Left lung (tissue), 10 donors: ENCODE data around the gene PTPN23. TPM values are rescaled to one million over a fixed set of nuclear protein-coding genes. Genes with fewer than 3 reads are reported as not detected.

Experiments used
- ATAC-seq: fragments of 200-7000 bp; cut with Tn5 transposase; one replicate; pipeline ENCODE4 v1.9.1; 2020; ENCODE audit warnings: moderate library complexity
- DNase-seq, 4 donors: peaks; one replicate each; pipeline ENCODE4 v3.0.0-alpha.2; 2013 to 2020
- H3K27ac ChIP-seq, 2 donors: fragments of 200-600 bp; sonication (generic) in 1 of 2; one replicate each; pipeline versions ENCODE4 v1.5.0 to v1.8.0; 2020 to 2021
- H3K27me3 ChIP-seq, 2 donors: fragments of 200-600 bp; sonication (generic) in 1 of 2; one replicate each; pipeline versions ENCODE4 v1.5.0 to v1.8.0; 2020 to 2021
- H3K36me3 ChIP-seq, 2 donors: fragments of 200-600 bp; sonication (generic) in 1 of 2; one replicate each; pipeline versions ENCODE4 v1.5.0 to v1.8.0; 2020 to 2021
- H3K4me1 ChIP-seq, 2 donors: fragments of 200-600 bp; one replicate each; pipeline ENCODE4 v1.8.0; 2021
- H3K4me3 ChIP-seq, 2 donors: fragments of 200-600 bp; sonication (generic) in 1 of 2; one replicate each; pipeline versions ENCODE4 v1.5.0 to v1.8.0; 2020 to 2021; ENCODE audit warnings: mild to moderate bottlenecking in 1 of 2
- H3K9me3 ChIP-seq, 2 donors: fragments of 200-600 bp; sonication (generic) in 1 of 2; one replicate each; pipeline versions ENCODE4 v1.5.0 to v1.8.0; 2020 to 2021
- intact Hi-C, 2 donors: fragments of 100-400 bp; cut with DNase I; formaldehyde crosslinking; loops; one replicate each; pipeline versions ENCODE4 v1.11.2 to v1.14.2; 2022
- polyA plus RNA-seq, 6 donors: library from polyadenylated mRNA; unstranded; fragments of 120-200 nt; gene quantifications; one replicate each; pipeline ENCODE4 v1.2.1, GENCODE V29; 2013; ENCODE audit not compliant: insufficient read length in 6 of 6
- total RNA-seq, 2 donors: library from RNA; stranded (reverse); fragmentation: NEBNext Ultra II Directional; extraction: Animal tissue kit (Norgen Biotek cat#: 25700); gene quantifications; one replicate each; pipeline ENCODE4 v1.2.1, GENCODE V29; 2021
- TF ChIP-seq, protein P1 (sequence below), 2 donors: fragments of 200-600 bp; sonication (generic) in 1 of 2; IDR thresholded peaks; one replicate each; pipeline versions ENCODE4 v1.5.0 to v1.8.0; 2021; ENCODE audit warnings: antibody characterized with exemption in 2 of 2
- donor health status: DM: no; HTN: yes; CAD: no.
- donor health status: DM: no; HTN: no; CAD: no.

The PTPN23 gene
- total and polyA plus RNA-seq, 8 donors = 19.9 to 53.5 (median 25.6) TPM

DNA sequence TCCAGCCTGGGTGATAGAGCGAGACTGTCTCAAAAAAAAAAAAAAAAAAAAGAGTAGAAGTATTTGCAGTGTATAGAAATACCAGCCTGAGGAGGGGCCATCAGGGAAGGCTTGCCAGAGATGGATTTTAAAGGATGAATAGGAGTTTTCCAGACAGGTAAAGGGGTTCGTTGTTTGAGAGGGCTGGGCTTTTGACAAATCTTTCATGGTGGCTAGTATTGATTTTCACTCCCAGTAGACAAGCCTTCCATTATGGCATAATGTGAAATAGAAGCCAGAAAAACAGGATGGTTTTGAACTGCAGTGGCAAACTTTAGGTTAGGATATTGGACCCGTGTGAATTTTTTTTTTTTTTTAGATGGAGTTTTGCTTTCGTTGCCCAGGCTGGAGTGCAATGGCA is 3.6 kb downstream of the PTPN23 start:
- DNase-seq (no peak), ATAC-seq (no peak)
- H3K9me3 ChIP-seq = no peaks in the 10 kb centered on the region
- no peak overlapping the region for H3K27ac ChIP-seq
- no peaks in the 10 kb centered on the region for H3K27me3 ChIP-seq
- peaks cover 0 to 24% of the 10 kb centered on the region in 2 donors for H3K36me3 ChIP-seq
- TF ChIP-seq, protein P1, sequence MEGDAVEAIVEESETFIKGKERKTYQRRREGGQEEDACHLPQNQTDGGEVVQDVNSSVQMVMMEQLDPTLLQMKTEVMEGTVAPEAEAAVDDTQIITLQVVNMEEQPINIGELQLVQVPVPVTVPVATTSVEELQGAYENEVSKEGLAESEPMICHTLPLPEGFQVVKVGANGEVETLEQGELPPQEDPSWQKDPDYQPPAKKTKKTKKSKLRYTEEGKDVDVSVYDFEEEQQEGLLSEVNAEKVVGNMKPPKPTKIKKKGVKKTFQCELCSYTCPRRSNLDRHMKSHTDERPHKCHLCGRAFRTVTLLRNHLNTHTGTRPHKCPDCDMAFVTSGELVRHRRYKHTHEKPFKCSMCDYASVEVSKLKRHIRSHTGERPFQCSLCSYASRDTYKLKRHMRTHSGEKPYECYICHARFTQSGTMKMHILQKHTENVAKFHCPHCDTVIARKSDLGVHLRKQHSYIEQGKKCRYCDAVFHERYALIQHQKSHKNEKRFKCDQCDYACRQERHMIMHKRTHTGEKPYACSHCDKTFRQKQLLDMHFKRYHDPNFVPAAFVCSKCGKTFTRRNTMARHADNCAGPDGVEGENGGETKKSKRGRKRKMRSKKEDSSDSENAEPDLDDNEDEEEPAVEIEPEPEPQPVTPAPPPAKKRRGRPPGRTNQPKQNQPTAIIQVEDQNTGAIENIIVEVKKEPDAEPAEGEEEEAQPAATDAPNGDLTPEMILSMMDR (IDR thresholded peaks at IDR 0.05) = no peak
- peaks cover 14 to 47% of the 10 kb centered on the region in 2 donors for H3K4me1 ChIP-seq
- intact Hi-C loops = no loop called here
- H3K4me3 ChIP-seq = no peak overlapping the region

DNA sequence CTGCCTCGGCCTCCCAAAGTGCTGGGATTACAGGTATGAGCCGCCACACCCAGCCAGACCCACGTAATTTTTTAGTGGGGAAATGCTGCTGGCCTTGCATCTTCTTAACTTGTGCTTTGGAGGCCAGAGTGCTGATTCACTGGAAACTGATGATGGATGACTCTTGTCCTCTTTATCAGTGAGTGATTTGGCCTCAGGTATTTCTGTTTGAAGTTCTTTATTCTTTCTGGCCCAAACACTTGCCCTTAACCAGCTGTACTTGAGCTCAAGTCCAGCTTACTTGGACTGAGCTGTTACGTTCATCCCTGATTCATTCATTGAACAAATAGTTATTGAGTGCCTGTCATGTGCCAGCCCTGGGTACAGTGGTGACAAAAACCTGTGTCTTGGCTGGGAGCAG is 4.2 kb downstream of the PTPN23 start:
- Histone ChIP-seq H3K4me3 (no peak overlapping the region), H3K9me3 (no peaks in the 10 kb centered on the region), H3K4me1 (peaks cover 9 to 41% of the 10 kb centered on the region in 2 donors), H3K36me3 (peaks cover 0 to 24% of the 10 kb centered on the region in 2 donors), H3K27ac (peak overlapping the region in 1 of 2 donors; percentile 57), H3K27me3 (no peaks in the 10 kb centered on the region)
- TF ChIP-seq, protein P1 (IDR thresholded peaks at IDR 0.05) = no peak
- intact Hi-C loops = no loop called here
- DNase-seq = no peak
- ATAC-seq = peak; percentile 5

DNA sequence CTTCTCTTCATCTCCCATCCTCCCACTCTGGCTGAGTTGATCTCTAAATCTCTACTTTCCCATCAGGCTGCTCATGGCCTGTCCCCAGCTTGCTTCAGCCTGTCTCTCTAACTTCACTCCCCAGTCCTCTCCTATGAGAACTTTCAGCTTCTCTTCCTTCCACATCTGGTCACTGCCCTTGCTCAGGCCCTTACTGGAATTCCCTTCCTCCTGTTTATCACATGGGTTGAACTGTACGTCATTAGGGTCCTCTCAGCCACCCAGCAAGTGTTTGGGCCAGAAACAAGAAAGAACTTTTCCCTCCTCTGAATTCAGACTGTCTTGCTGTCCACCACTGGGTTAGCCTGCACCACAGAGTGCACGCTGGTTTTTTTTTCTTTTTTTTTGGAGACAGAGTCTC is 5.0 kb downstream of the PTPN23 start:
- DNase-seq (no peak), ATAC-seq (no peak)
- TF ChIP-seq, protein P1 (IDR thresholded peaks at IDR 0.05) = no peak
- H3K36me3 ChIP-seq = peaks cover 0 to 24% of the 10 kb centered on the region in 2 donors
- H3K9me3 ChIP-seq = no peaks in the 10 kb centered on the region
- peaks cover 7 to 39% of the 10 kb centered on the region in 2 donors for H3K4me1 ChIP-seq
- H3K27ac ChIP-seq = peak overlapping the region in 1 of 2 donors; percentile 57
- no peak overlapping the region for H3K4me3 ChIP-seq
- intact Hi-C loops = no loop called here
- no peaks in the 10 kb centered on the region for H3K27me3 ChIP-seq

DNA sequence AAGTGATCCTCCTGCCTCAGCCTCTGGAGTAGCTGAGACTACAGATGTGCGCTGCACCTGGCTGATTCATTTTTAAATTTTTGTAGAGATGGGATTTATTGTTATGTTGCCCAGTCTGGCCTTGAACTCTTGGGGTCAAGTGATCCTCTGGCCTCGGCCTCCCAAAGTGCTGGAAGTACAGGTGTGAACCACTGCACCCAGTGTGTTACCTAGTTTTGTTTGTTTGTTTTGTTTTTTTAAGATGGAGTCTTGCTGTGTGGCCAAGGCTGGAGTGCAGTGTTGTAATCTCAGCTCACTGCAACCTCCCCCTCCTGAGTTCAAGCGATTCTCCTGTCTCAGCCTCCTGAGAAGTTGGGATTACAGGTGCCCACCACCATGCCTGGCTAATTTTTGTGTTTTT is 12.1 kb downstream of the PTPN23 start:
- ATAC-seq (no peak), DNase-seq (no peak)
- Histone ChIP-seq H3K27ac (no peak overlapping the region), H3K27me3 (no peaks in the 10 kb centered on the region), H3K4me1 (peaks cover 4 to 28% of the 10 kb centered on the region in 2 donors), H3K9me3 (no peaks in the 10 kb centered on the region), H3K4me3 (no peak overlapping the region), H3K36me3 (peaks cover 0 to 25% of the 10 kb centered on the region in 2 donors)
- TF ChIP-seq, protein P1 (IDR thresholded peaks at IDR 0.05) = no peak
- intact Hi-C loops = no loop called here

DNA sequence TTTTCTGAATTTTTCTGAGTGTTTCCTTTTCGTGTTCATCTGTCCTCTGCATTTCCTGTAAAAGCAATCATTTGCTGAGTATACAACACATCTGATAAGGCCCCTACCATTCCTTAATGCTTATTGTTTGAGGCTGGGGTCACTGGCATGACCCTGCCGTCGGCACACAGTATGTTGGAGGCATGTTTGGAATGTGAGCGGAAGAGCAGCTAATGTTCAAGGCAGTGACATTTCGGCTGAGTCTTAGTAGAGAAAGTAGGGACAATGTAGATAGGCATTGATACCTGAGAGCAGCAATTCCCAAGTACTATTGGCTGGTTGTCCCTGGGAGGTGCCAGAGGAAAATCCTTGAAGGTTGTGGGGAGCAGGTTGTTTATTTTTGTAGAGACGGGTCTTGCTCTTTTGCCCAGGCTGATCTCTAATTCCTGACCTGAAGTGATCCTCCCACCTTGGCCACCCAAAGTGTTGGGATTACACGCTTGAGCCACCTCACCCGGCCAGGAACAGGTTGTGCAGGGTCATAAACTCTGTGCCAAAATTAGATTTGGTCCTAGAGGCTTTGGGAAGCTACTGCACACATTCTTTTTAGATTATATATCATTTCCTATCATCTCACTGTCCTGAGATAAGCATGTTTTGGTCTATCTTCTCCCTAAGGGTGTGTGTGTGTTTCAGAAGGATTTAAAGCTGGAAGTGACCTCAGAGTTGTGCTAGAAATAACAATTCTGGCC is 13.5 kb downstream of the PTPN23 start:
- Histone ChIP-seq H3K27ac (peak overlapping the region in 1 of 2 donors; percentile 8), H3K27me3 (no peaks in the 10 kb centered on the region), H3K36me3 (peaks cover 0 to 26% of the 10 kb centered on the region in 2 donors), H3K4me3 (no peak overlapping the region), H3K4me1 (peaks cover 4 to 32% of the 10 kb centered on the region in 2 donors), H3K9me3 (no peaks in the 10 kb centered on the region)
- DNase-seq (no peak), ATAC-seq (peak; percentile 18)
- TF ChIP-seq, protein P1 (IDR thresholded peaks at IDR 0.05) = no peak
- intact Hi-C loops = no loop called here
